Stimulated activated CD4-positive, alpha-beta T cell treated with anti-CD3 and anti-CD28 coated beads, TNF-alpha, amount 100 ng/mL, for 24 hours (primary cell): Measurements from ENCODE around the gene GIMAP5.

Experiments used
- DNase-seq, 3 experiments: peaks; one replicate each; pipeline ENCODE4 v3.0.0-alpha.2; 2020; ENCODE audit warnings: low read depth in 3 of 3

GIMAP5 gene

DNA sequence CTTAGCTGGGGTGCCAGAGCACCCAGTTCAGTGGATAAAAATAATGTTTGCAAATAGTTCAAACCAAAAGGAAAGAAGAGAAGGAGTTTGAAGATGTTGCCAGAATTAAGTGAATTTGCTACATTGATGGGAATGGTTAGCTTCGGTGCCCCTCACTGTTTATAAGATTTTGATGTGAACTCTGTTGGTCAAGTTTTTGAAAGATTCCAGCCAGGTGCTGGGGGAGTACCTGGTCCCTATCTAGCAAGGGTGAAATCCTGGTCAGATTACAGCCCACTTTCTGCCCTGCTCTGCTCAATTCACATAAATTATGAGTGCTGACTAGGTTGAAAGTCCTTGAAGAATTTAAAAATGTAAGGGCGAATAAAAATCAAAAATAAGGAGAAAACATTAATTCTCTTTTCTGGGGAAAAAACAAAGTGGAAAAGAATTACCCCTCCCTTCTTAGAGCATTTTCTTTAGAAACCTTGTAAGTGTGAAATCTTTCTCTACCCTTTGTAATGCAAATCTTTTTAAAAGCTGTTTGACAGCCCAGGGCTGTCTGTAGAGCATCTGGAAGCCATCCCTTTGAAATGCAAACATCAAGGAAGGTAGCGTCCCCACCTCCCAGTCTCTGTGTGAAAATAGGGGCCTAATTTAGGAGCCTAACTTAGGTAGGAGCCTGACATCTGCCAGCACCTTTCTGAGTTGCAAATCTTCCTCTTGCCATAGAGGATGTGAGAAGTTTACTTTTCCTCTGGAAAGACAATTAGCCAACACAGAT, 1.4 kb upstream of the GIMAP5 start:
- DNase-seq = no peak

DNA sequence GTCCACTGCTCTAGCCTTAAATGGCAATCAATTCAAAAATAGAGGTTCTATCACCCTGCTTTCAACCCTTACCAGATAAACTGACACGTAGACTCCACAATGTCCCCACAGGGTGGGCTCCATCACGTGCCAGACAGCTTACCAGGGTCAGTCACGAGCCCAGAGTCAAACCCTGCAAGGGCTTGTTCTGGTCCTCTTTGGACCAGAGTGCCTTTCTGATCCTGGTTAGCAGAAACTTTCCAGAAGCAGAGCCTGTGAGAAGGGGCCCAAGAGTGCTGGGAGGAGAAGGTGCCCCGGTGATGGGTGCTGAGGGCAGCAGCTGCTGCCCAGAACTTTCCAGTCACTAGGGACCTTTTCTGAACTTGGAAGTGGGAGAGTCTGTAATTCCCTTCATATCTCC, 354 bp upstream of the GIMAP5 start:
- no peak for DNase-seq

DNA sequence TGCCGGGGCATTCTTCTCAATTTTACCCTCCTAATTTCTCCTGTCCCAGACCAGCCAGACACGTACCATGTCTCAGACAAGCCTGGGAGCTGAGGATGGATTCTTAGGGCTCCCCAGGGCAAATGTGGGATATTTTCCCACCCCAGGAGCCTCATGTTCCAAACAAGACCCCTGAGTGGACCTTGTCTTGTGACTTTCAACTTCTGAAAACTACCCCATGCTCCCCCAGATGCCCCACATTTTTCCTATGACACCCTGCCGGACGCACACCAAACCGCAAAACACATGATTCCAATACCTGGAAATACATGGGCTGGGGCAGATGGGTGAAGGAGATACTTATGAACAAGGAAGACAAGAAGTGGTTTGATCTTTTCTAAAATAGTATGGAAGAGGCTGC, 874 bp downstream of the GIMAP5 start:
- no peak for DNase-seq

DNA sequence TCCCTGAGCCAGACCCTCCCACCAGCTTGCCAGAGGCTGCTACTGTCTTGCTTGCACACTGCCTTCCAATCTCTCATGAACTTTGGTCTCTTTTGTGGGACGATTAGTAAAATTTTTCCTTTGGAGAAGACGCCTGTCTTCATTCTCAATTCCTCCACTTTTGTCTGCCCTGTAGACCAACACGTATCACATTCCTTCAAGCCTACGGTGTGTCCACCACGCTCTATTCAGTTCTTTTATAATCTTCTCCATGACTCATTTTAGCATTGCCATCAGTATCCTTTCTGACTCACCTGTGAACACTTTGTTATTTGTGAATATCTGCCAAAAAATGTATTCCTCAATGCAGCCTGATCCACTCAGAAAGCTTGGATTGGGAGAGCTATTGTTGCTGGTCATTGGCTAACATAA, 1.4 kb downstream of the GIMAP5 start:
- DNase-seq = no peak

DNA sequence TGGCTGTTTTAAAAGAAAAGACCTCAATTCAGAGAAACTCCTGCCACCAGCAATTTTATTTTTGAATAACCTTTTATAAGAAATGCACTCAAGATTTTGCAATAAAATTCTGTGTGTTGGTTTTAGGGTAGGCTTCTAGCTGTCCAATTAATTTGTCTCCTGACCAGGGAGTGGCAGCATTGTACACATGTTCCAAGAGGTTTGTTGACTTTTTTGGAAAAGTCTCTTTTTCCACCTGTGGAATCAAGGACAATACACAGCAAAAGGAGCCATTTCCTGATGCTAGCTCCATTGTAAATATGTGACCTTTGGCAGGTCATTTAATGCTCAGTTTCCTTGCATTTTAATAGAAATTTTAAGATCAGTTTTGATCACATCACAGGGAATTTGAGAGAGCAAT, 1.8 kb downstream of the GIMAP5 start:
- DNase-seq = no peak

DNA sequence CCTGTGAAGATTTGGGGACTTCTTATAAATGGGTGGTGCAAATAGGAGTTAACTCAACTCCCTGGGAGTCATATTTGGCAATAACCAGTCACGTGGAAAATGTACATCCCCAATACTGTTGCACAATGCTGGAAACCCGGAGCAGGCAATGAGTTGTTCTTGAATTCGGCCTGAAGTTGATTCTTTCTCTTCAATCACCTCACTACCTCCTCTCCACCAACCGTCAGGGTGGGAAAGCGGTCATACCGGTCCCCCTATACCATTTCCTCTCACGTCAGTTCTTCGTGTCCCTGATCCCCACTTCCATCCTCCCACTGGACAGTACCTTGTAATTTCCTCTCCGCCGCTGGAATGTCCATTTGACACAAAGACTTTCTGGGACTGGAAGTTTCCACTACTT, 2.8 kb downstream of the GIMAP5 start:
- no peak for DNase-seq

DNA sequence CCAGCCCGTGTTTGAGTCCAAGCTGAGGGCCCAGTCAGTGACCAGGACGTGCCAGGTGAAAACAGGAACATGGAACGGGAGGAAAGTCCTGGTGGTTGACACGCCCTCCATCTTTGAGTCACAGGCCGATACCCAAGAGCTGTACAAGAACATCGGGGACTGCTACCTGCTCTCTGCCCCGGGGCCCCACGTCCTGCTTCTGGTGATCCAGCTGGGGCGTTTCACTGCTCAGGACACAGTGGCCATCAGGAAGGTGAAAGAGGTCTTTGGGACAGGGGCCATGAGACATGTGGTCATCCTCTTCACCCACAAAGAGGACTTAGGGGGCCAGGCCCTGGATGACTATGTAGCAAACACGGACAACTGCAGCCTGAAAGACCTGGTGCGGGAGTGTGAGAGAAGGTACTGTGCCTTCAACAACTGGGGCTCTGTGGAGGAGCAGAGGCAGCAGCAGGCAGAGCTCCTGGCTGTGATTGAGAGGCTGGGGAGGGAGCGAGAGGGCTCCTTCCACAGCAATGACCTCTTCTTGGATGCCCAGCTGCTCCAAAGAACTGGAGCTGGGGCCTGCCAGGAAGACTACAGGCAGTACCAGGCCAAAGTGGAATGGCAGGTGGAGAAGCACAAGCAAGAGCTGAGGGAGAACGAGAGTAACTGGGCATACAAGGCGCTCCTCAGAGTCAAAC, 5.2 kb downstream of the GIMAP5 start:
- DNase-seq = no peak

DNA sequence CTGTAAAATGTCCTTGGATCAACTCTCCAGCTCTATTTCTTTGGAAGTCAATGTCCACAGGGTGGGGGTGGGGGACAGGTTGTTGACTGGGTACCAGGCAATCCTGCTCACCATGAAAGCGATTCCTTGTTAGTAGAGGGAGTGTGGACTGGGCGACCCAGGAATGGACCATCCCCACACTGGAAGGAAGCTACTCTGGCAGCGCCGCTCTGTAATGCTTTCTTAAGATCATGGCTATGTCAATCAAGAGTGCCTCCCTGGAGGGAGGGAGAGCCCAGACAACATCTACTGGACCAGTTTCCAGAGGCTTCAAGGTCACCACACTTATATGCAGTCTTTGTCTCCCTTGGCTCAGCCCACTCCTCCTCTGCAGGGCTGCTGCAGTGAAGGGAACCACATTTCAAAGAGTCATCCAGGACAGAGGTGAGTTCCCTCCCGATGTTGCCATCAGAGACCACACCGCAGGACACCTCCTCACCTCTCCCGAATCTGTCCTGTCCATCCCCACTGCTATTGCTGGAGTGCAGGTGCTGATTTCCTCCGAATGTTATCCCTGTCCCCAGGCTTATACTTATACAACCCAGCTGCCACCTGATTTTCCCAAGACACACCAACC, 6.9 kb downstream of the GIMAP5 start:
- no peak for DNase-seq

DNA sequence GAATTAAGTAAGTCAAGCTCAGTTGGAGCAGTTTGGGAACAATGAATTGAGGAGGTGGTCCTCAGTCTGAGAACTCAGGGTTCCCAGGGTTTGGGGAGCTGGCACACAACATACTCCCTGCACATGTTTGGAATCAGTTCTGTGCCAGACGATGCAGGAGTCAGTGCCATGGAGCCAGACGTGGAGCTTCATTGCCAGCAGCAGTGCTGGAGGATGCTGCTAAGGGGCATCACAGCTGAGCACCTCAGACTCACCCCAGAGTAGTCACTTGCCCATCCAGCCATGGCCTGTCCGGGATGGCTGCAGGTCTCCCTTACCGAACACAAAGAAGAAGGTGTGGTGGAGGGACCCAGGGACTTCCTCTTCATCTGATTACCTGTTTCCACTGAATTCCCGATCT, 7.9 kb downstream of the GIMAP5 start:
- DNase-seq = no peak

DNA sequence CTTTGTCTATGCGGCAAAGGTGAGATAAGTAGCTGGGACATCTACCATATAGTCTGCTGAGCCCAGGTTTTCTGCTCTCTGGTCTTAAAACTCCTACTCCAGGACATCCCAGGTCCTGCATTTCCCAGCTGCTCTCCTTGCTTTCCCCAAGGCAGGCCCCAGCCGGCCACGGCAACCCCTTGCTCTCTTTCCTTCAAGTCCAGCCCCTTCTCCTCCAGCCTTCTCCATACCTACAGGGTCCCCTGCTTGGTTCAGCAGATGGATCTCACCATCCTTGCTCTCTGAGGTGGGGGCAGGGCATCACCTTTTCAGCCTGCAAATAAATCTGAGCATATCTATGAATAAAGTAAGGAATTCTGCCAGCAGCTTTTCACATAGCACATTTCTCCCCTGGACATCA, 8.7 kb downstream of the GIMAP5 start:
- no peak for DNase-seq

DNA sequence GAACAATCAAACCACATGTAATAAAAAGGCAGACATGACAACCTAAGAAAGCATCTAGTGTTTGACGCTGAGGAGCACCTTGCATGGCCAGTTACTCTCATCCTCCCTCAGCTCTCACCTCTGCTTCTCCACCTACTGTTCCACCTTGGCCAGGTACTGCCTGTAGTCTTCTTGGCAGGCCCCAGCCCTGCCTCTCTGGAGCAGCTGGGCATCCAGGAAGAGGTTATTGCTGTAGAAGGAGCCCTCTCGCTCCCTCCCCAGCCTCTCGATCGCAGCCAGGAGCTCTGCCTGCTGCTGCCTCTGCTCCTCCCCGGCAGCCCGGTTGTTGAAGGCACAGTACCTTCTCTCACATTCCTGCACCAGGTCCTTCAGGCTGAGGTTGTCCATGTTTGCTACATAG, 9.7 kb downstream of the GIMAP5 start:
- no peak for DNase-seq

DNA sequence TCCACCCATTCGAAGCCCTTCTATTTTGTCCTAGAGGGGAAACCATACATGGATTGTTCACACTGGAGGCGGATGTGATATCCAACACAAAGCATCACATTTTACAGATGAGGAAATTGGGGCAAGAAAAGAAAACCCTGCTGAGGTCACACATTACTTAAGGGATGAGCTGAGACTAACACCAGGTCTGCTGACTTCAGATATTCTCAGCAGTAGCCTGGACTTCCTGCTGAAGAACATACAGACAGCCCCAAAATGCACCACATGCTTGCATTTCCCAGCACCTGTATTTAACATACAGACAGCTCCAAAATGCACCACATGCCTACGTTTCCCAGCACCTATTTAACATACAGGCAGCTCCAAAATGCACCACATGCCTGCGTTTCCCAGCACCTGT, 11.2 kb downstream of the GIMAP5 start:
- DNase-seq = no peak

DNA sequence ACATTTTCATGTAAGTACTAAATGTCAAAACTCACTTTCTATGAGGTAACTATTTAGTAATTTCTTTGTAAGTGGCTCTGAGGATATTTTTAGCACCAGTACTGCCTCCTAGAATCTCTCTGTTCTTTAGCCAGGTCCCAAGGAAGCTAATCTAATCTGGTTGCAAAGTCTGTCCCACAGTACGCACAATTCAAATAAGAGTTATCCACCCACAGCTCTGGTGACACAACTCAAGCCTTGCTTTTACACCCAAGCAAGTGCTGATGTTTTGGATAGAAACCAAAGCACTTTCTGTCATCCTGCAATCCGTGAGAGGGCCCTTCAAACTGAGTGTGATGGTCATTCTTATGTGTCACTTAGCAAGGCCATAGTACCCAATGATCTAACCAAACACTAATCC, 14.5 kb downstream of the GIMAP5 start:
- DNase-seq = no peak

DNA sequence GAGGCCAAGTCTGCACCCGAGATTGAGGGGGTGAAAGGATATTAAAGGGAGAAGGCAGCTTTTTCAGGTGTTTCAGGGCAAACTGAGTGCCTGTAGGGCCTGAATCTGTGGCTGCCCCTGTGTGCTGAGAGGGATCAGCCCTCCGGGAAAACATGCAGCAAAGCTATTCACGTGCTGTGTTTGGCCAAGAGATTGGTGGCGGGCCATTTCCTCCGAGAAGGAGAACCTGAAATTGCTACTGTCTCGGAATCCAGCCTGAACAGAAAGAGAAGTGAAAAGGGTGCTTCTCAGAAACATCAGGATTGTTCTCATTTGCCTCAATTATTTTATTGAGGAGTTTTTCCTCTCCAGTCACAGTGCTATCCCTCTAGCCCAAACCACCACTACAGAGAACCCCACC, 16.0 kb downstream of the GIMAP5 start:
- no peak for DNase-seq

DNA sequence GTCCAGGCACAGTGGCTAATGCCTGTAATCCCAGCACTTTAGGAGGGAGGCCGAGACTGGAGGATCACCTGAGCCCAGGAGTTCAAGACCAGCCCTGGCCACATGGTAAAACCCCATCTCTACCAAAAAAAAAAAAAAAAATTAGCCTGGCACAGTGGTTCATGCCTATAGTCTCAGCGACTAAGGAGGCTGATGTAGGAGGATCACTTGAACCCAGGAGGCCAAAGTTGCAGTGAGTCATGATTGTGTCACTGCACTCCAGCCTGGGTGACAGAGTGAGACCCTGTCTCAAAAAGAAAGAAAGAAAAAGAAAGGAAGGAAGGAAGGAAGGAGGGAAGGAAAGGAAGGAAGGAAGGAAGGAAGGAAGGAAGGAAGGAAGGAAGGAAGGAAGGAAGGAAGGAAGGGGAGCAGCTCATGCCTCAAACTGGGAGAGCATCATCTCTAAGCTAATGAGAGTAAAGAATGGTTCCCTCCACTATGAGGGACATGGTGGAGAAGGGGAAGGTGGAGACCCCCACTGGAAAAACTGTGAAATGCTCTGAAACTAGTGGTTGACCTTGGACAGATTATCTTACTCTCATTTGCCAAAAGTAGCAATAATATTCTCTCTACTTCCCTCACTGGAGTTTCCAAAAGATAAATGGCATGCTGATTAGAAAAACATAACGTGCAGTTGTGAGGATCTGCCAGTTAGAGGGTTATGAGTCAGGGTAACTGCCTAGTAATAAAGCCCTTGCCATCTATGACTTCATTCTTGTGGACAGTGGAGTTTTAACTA, 16.8 kb downstream of the GIMAP5 start:
- DNase-seq = no peak

DNA sequence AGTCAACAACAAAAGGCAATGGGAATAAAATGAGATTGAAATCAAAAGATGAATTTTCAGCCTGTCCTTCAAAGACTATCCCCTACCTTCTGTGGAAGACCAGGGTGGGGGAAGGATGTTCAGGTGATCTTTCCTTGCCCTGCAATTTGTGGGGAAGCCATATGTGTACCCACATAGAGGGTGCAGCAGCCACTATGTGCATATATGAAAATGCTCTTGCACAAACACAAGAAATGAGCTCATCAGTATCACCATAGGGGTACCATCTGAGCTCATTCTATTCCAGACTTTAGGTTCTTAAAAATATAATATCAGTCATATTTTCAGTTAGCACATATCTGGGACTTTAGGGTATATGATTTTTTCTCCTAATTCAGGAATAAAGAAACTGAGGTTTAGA, 17.7 kb downstream of the GIMAP5 start:
- no peak for DNase-seq

DNA sequence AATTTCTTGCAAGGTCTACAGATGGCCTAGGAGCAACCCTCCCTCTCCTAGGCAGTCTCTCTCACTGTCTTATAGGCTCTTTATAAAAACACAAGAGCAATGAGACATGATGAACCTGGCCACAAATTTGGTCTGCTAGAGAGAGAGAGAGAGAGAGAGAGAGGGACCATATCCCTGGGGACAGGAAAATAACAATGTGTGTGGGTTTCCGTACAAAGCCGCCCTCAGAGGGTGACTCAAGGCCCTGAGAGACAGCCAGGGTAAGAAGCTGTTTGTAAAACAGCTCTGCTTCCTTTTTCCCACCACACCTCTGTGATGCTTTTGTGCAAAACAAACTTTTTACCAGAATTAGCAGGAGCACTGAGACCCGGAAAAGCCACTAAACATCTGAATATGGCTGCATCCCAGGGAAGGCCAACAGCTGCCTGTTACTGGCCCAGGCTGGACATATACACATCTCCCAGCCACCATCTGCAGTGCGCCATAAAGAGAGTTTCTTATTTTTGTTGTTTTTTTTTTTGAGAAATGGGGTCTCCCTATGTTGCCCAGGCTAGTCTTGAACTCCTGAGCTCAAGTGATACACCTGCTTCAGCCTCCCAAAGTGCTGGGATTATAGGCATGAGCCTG, 18.4 kb downstream of the GIMAP5 start:
- DNase-seq = peak in 1 of 3 experiments; percentile 63

DNA sequence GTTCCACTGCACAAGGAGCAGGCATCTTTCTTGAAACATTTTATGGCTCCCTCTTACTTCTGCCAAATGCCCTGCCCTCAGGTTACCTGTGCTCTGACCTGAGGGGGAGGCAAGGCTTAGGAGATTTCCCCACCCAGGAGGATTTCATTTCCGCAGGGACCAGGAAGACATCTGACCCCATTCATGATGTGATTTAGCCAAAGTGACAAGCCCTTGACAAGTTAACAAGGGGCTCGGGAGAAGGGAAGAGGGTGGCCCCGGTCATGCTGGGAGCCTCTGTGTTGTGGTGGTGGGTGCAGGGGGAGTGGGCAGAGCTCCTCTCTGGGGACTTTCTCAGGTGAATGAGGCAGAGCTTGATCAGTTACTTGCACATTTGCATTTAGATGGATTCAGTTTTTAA, 18.9 kb downstream of the GIMAP5 start:
- no peak for DNase-seq

DNA sequence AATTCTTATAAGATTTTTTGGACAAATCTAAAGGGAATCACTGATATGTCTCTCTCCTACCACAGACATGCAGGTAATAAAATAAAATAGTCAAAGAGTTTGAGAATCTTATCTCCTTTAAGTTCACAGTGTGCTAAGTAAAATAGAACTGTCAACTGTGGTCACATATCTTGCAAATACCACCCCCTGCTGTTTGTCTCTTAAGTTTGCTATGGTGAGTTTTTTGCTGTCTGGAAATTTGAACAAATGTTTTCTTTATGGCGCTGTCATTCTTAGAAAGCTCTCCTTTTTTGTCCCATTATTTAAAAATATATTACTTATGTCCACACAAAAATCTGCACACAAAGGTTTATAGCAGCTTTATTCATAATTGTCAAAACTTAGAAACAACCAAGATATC, 19.6 kb downstream of the GIMAP5 start:
- DNase-seq = no peak

DNA sequence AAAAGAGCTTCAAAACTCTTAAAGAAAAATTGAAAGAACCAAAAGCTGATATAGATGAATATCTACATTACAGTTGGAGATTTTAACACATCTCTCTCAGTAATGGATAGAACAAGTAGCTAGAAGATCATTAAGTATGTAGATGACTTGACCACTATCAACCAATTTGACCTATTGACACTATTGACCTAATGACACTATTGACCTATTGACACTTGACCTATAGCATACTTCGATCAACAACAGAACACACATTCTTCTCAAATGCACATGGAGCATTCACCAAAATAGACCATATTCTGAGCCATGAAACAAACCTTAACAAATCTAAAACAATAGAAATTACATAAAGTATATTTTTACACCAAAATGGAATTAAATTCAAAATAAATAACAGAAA, 22.3 kb downstream of the GIMAP5 start:
- no peak for DNase-seq

DNA sequence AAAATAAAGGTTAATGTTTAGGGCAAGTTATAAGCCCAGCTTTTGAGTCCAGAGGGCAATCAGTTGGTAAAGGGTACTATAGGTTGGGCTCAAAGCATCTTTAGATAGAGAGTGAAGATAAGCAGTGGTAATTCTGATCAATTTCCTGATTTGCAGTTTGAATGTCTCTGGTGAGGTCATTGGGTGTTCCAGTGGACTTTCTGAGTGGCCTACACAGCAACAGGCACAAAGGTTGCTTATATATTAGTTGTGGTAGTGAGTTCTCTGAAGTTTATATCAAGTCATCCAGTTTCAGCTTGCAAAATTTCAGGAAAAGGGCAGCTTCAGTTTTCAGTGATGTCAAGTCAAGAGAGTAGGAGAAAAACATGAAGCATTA, 29.1 kb downstream of the GIMAP5 start:
- no peak for DNase-seq

DNA sequence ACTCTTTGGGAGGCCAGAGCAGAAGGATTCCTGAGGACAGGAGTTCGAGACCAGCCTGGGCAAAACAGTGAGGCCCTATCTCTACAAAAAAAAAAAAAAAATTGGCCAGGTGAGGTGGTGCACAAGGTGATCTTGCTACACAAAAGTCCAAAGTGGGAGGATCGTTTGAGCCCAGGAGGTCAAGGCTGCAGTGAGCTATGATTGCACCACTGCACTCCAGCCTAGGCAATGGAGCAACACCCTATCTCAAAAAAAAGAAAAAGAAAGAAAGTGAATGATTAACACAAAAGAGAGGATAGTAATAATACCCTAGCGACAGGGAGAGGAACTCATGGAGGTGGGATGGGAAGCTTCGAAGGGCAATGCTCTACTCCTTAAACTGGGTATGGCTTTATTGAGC, 32.5 kb downstream of the GIMAP5 start:
- no peak for DNase-seq
